HUES6 (cell line): ENCODE results near the gene CHEK1.

Experiments
- H3K27ac ChIP-seq: 2 replicates; pipeline ENCODE4 v1.7.0; 2013; ENCODE audit warnings: low read depth, mild to moderate bottlenecking, low read length, inconsistent platforms
- H3K27me3 ChIP-seq: 2 replicates; pipeline ENCODE4 v1.6.1; 2013; ENCODE audit warnings: low read length; ENCODE audit not compliant: control insufficient read depth, insufficient read depth
- H3K36me3 ChIP-seq: 2 replicates; pipeline ENCODE4 v1.6.1; 2013; ENCODE audit warnings: low read length; ENCODE audit not compliant: control insufficient read depth, insufficient read depth
- H3K4me1 ChIP-seq: 2 replicates; pipeline ENCODE4 v1.6.1; 2013; ENCODE audit warnings: low read length; ENCODE audit not compliant: control insufficient read depth, insufficient read depth
- H3K4me3 ChIP-seq: 2 replicates; pipeline ENCODE4 v1.5.1; 2013; ENCODE audit warnings: low read depth, low read length
- H3K9ac ChIP-seq: one replicate; pipeline ENCODE4 v1.6.1; 2013; ENCODE audit warnings: mild to moderate bottlenecking, low read length
- H3K9me3 ChIP-seq: 2 replicates; pipeline ENCODE4 v1.6.1; 2013; ENCODE audit warnings: low read depth, low read length; ENCODE audit not compliant: control insufficient read depth, insufficient read depth

Gene CHEK1

DNA sequence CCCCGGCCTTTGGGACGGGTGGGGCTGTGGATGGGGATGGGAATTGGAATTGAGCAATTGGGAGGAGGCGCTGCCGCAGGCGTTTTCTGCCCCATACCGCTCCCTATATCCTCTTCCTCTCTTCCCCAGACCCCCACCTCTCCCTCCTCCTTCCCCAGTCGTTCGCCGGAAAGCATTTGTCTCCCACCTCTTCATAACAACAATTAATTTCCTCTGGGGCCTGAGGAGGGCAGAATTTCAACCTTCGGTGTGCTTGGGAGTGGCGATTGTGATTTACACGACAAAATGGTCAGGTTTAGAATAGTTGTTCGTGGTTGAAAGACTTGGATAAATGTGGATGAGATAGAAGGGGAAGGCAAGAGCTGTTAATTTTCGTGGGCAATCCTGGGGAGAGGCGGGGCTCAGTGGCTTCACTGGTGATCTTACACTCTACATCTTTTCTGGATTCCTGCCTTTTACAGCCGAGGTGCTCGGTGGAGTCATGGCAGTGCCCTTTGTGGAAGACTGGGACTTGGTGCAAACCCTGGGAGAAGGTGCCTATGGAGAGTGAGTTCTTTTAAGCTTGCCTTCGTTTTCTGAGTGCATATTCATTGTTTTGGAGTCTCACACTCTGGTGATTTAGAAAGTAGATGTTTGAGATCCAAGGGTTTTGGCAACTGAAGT lies 1.5 kb downstream of the CHEK1 start:
- Histone ChIP-seq H3K36me3 (peaks cover 50% of the 10 kb centered on the region), H3K27me3 (no peaks in the 10 kb centered on the region), H3K9me3 (no peaks in the 10 kb centered on the region), H3K4me1 (peaks cover 12% of the 10 kb centered on the region; the same call in 1 of the 2 replicates), H3K9ac (peak overlapping the region; percentile 96), H3K27ac (peak overlapping the region; percentile 87), H3K4me3 (peak overlapping the region; percentile 87)

DNA sequence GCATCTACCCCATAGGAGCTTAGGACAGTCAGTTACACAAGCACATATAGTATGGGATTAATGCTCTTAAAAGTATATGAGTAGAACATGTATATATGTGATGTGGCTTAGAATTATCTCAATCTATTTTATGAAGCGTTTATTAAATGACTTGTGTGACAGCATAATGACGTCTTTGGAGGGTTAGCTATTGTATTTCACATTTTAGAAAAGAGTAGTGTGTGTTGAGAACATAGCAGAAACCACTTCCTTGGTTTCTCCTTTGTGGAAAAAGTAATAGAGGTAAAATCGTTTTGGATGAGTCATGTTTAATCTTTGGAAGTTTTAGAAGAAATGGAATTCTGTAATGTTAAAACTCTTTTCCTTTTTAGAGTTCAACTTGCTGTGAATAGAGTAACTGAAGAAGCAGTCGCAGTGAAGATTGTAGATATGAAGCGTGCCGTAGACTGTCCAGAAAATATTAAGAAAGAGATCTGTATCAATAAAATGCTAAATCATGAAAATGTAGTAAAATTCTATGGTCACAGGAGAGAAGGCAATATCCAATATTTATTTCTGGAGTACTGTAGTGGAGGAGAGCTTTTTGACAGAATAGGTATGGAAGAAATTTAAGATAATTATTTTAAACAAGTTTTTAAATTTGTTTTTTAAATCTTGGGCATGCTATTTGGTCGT lies 2.4 kb downstream of the CHEK1 start:
- Histone ChIP-seq H3K36me3 (peaks cover 50% of the 10 kb centered on the region), H3K4me3 (peak overlapping the region; percentile 87), H3K9me3 (no peaks in the 10 kb centered on the region), H3K27ac (0 out of 2 replicates have a peak overlapping the region, but pooled peaks have one; percentile 87), H3K27me3 (no peaks in the 10 kb centered on the region), H3K4me1 (peaks cover 12% of the 10 kb centered on the region; the same call in 1 of the 2 replicates), H3K9ac (peak overlapping the region; percentile 96)

DNA sequence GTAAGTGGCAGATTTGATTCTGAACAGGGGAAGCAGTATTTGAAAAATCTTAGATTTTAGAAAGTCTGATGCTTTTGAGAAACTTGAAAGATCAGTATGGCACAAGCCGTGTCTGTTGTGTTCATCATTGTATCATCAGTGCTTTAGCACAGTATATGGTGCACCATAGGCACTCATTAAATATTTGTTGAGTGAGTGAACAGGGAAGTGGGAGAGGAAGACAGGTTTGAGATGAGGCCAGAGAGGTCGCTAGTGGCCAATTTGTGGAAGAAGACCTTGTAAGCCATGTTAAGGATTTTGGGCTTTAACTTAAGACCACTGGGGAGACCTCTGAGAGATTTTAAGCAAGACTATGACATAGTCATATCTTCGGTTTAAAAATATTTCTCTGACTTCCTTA lies 12.9 kb downstream of the CHEK1 start:
- Histone ChIP-seq H3K36me3 (peaks cover 95% of the 10 kb centered on the region), H3K4me3 (no peak overlapping the region), H3K27me3 (no peaks in the 10 kb centered on the region), H3K27ac (no peak overlapping the region), H3K9ac (no peak overlapping the region), H3K4me1 (no peaks in the 10 kb centered on the region), H3K9me3 (no peaks in the 10 kb centered on the region)

DNA sequence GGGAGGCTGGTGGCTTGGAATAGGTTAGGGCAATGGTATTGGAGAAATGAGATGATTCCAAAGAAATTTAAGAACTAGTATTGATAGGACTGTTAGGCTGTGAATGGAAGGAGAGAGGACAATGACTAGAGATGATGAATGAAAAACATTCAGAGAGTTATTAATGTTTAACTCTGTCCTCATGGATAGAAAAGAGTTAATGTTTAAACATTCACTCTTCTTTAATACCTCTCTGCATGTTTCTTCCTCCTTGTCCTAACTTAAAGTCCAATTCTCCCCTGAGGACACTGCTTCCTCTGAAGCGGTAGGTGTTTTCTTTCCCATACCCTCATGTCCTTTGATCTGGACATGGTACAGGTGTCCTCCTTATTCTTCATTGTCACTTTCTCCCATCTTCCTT lies 13.4 kb downstream of the CHEK1 start:
- no peaks in the 10 kb centered on the region for H3K9me3 ChIP-seq
- H3K36me3 ChIP-seq, result peaks cover 91% of the 10 kb centered on the region
- H3K27me3 ChIP-seq, result no peaks in the 10 kb centered on the region
- H3K9ac ChIP-seq, result no peak overlapping the region
- H3K4me1 ChIP-seq, result no peaks in the 10 kb centered on the region
- no peak overlapping the region for H3K4me3 ChIP-seq
- no peak overlapping the region for H3K27ac ChIP-seq

DNA sequence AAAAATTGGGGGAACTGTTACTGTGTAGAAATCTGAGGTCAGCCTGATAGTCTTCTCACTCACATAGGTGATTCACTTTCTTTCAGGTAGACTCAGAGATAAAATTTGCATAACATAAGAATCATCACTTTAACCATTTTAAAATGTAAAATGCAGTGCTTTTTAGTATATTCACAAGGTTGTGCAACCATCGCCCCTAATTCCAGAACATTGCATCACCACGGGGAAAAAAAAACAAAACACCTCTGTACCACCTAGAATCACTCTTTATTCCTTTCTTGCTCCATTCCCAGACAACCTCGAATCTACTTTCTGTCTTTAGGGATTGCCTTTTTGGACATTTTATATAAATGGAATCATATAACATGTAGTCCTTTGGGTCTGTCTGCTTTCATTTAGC lies 20.9 kb downstream of the CHEK1 start:
- peaks cover 85% of the 10 kb centered on the region for H3K36me3 ChIP-seq

DNA sequence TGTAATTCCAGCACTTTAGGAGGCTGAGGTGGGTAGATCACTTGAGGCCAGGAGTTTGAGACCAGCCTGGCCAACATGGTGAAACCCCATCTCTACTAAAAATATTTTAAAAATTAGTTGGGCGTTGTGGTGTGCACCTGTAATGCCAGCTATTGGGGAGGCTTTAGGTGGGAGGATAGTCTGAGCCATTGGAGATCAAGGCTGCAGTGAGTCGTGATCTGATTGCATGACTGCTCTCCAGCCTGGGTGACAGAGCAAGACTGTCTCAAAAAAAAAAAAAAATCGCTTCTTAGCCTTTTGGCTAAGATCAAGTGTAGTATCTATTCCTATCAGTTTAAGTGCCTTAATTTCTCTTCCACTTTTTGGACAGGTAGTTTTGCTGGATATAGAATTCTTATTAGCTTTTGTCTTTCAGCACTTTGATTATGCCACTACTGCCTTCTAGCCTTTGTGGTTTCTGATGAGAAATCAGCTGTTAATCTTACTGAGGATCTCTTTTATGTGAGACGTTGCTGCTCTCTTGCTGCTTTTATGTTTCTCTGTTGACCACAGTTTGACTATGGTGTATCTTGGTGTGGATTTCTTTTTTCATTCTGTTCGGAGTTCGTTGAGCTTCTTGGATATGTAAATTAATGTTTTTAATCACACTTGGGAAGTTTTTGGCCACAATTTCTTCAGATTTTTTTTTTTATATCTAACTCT lies 24.7 kb downstream of the CHEK1 start:
- H3K27ac ChIP-seq, result no peak overlapping the region
- no peak overlapping the region for H3K9ac ChIP-seq
- H3K4me3 ChIP-seq, result no peak overlapping the region
- no peaks in the 10 kb centered on the region for H3K27me3 ChIP-seq
- peaks cover 84% of the 10 kb centered on the region for H3K36me3 ChIP-seq
- H3K9me3 ChIP-seq, result no peaks in the 10 kb centered on the region
- H3K4me1 ChIP-seq, result no peaks in the 10 kb centered on the region

More for the DNA sequence above, 20.9 kb downstream of the CHEK1 start:
- Histone ChIP-seq H3K9me3 (no peaks in the 10 kb centered on the region), H3K27ac (no peak overlapping the region), H3K27me3 (no peaks in the 10 kb centered on the region), H3K4me3 (no peak overlapping the region), H3K4me1 (no peaks in the 10 kb centered on the region), H3K9ac (no peak overlapping the region)

DNA sequence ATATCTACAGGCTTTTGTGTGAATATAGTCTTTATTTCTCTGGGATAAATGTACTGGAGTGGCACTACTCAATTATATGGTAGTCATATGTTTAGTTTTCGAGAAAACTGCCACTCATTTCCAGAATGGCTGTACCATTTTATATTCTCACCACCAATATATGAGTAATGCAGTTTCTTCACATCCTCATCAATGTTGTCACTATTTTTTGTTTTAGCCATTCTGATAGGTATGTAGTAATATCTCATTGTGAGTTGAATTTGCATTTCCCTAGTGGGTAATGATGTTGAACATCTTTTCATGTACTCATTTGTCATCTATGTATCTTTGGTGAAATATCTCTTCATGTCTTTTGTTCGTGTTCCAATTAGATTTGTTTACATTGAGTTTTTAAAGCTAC lies 37.7 kb downstream of the CHEK1 start:
- Histone ChIP-seq H3K4me1 (no peaks in the 10 kb centered on the region), H3K36me3 (peaks cover 65% of the 10 kb centered on the region), H3K4me3 (no peak overlapping the region), H3K9me3 (0 out of 2 replicates have a peak, but pooled peaks cover 3% of the 10 kb centered on the region), H3K27ac (no peak overlapping the region), H3K27me3 (no peaks in the 10 kb centered on the region), H3K9ac (no peak overlapping the region)

DNA sequence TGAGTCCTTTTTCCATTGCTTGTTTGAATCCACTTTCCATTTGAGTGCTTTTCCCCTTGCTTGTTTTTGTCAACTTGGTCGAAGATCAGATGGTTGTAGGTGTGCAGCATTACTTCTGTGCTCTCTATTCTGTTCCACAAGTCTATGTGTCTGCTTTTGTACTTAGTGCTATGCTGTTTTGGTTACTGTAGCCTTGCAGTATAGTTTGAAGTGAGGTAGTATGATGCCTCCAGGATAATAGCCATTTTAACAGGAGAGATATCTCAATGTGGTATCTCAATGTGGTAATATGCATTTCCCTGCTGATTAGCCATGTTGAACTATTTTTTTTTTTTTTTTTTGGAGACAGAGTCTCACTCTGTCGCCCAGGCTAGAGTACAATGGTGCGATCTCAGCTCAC lies 38.9 kb downstream of the CHEK1 start:
- H3K4me1 ChIP-seq, result no peaks in the 10 kb centered on the region
- no peak overlapping the region for H3K9ac ChIP-seq
- H3K27me3 ChIP-seq, result no peaks in the 10 kb centered on the region
- H3K9me3 ChIP-seq, result 0 out of 2 replicates have a peak, but pooled peaks cover 3% of the 10 kb centered on the region
- peaks cover 57% of the 10 kb centered on the region for H3K36me3 ChIP-seq
- no peak overlapping the region for H3K27ac ChIP-seq
- H3K4me3 ChIP-seq, result no peak overlapping the region

DNA sequence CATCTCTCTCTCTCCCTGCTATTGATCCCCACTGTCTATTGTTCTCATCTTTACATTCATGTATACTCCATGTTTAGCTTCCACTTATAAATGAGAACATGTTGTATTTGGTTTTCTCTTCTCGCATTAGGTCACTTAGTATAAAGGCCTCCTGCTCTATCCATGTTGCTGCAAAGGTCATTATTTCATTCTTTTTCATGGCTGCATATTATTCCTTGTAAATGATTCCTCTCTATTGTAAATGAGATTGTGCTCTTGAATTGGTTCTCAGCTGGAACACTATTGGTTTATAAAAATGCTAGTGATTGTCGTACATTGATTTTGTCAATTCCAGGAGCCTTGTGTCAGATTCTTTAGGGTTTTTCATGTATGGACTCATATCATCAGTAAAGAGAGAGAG lies 42.2 kb downstream of the CHEK1 start:
- no peak overlapping the region for H3K27ac ChIP-seq
- H3K9ac ChIP-seq, result no peak overlapping the region
- H3K36me3 ChIP-seq, result peaks cover 42% of the 10 kb centered on the region
- no peaks in the 10 kb centered on the region for H3K27me3 ChIP-seq
- no peak overlapping the region for H3K4me3 ChIP-seq
- H3K9me3 ChIP-seq, result 0 out of 2 replicates have a peak, but pooled peaks cover 3% of the 10 kb centered on the region
- no peaks in the 10 kb centered on the region for H3K4me1 ChIP-seq

DNA sequence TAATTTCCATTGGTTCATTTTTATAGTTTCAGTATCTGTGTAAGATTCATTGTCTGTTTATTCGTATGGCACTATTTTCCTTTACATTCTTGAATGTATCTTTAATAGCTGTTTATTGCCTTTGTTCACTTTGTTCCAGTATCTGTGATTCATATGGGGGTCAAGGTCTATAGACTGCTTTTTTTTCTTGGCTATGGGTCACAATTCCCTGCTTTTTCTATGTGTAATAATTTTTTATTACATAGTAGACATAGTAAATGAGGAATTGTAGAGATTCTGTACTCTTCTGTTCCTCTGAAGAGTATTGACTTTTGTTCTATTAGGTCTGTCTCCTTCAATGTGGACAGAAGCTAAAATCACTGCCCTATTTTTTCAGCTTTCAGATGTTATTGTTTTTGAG lies 45.2 kb downstream of the CHEK1 start:
- H3K36me3 ChIP-seq, result peaks cover 34% of the 10 kb centered on the region
- no peaks in the 10 kb centered on the region for H3K27me3 ChIP-seq
- H3K27ac ChIP-seq, result no peak overlapping the region
- no peak overlapping the region for H3K9ac ChIP-seq
- no peaks in the 10 kb centered on the region for H3K4me1 ChIP-seq
- H3K4me3 ChIP-seq, result no peak overlapping the region
- 0 out of 2 replicates have a peak, but pooled peaks cover 3% of the 10 kb centered on the region for H3K9me3 ChIP-seq

DNA sequence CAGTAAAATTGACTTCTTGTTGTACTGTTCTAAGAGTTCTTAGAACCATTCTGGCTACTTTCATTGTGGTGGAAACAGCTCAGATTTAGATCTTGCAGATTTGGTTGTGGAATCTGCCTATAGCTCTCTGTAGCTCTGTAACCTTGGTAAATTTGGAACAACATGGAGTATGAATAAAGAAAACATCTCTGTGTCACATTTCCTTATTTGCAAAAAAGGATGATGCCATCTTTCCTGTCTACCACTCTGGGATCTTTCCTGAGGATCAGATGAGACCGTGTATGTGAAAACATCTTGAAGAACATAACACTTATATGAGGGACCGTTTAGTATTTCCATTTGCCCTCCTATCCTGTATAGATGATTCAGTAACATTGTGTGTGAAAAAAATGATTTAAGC lies 46.6 kb downstream of the CHEK1 start:
- Histone ChIP-seq H3K9ac (no peak overlapping the region), H3K9me3 (0 out of 2 replicates have a peak, but pooled peaks cover 3% of the 10 kb centered on the region), H3K36me3 (peaks cover 42% of the 10 kb centered on the region)

More for the DNA sequence above, 46.6 kb downstream of the CHEK1 start:
- H3K4me3 ChIP-seq, result no peak overlapping the region
- no peak overlapping the region for H3K27ac ChIP-seq
- H3K4me1 ChIP-seq, result no peaks in the 10 kb centered on the region
- H3K27me3 ChIP-seq, result no peaks in the 10 kb centered on the region
